HG03139 (cell line): ENCODE results near the gene HAGHL.
"Not testable (repeated sequence)": the region's sequence is repeated elsewhere in the genome, so short reads cannot be mapped to it uniquely, and the experiment has no call there.

Experiments
- ATAC-seq: cut with Tn5 transposase; IDR thresholded peaks from one replicate; pipeline ENCODE4 v1.9.1; 2021; ENCODE audit not compliant: unreplicated experiment

HAGHL gene

DNA sequence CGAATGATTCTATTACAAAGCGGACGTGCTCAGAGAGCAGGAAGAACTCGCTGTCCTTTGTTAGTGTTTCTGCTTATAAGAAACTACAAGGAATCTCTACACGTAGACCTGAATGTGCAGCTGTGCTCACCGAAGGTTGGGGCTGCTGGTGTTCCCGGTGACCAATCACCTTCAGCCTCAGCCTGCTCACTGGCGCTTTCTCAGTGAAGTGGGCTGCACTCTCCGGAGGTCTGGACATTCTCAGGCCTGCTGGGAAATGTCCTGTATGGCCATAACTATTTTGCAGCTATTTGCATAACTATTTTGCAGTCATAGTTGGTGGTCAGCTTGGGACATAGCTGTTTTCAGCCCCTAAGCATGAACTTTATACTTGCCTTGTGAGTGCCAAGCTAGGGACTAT is 23.6 kb downstream of the HAGHL start:
- ATAC-seq: no peak

DNA sequence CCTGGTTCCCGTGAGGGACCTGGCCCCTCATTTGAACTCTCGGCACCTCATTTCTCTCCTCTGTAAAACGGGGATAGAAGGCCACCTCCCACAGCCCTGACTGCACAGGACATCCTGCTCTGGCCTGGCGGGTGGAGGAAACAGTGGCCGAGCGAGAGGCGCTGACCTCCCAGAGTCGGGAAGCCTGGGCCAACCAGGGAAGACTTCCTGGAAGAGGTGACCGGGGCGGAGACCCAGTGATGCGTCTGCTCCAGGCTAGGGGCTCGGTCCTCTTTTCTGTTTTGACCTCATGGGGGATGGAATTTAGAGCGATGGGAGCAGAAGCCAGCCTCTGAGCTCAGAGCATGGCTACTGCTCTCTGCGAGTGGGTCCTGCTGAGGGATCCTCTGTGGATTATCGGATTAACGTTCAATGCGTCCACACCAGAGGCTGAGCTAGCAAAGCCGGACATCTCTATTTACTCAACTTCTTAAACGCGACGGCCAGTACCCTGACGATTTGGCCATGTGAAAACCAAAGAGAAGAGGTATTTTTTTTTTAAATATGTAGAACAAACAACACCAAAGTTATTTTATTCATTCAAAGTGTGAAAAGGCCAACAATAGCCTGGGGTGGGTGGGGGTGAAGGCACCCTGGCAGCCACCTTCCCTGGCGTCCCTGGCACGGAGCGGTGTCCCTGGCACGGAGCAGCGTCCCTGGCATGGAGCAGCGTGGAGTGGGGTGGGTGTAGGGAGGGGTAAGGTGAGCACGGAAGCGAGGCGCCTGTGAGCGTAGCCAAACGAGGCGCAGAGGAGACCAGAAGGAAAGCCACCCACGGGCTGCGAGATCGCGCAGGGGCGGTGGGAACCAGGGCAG is 24.5 kb downstream of the HAGHL start:
- no peak for ATAC-seq

DNA sequence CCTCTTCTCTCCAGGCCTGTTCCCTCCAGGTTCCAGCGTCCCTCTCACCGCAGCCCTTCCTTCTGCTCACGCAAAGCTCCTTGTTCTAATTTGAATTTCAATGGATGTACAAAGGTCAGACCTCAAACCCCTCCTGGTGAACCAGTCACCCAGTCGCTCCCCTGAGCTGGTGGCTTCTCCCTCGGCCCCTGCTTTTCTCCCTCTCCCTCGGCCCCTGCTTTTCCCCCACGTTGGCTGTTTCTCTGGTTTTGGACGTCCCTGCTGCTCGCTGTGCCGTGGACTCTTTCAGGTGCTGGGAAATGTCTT is 25.1 kb downstream of the HAGHL start:
- no peak for ATAC-seq

DNA sequence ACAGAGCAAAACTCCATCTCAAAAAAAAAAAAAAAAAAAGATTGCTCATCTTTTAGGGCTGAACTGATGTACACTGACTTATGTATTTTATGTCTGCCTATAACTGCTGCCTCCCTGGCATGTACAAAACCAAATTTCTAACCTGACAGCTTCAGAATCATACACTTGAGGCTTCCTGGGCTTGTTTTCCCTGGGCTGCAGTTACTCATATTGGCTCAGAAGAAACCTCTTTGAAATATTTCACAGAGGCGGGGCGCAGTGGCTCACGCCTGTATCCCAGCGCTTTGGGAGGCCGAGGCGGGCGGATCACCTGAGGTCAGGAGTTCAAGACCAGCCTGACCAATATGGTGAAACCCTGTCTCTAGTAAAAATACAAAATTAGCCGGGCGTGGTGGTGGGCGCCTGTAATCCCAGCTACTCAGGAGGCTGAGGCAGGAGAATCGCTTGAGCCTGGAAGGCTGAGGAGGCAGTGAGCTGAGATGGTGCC is 27.3 kb downstream of the HAGHL start:
- not testable (repeated sequence) for ATAC-seq

DNA sequence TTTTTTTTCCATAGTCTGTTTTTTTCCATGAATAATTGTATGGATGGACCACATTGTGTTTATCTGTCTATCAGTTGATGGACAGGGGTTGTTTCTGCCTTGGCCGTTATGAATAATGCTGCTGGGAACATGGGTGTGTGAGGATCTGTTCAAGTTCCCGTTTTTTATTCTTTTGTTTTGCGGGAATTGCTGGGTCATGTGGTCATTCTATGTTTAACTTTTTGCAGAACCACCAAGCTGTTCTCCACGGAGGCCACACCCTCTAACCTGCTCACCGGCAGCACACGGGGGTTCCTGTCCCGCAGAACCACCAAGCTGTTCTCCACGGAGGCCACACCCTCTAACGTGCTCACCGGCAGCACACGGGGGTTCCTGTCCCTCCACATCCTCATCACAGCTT is 27.8 kb downstream of the HAGHL start:
- ATAC-seq: no peak

DNA sequence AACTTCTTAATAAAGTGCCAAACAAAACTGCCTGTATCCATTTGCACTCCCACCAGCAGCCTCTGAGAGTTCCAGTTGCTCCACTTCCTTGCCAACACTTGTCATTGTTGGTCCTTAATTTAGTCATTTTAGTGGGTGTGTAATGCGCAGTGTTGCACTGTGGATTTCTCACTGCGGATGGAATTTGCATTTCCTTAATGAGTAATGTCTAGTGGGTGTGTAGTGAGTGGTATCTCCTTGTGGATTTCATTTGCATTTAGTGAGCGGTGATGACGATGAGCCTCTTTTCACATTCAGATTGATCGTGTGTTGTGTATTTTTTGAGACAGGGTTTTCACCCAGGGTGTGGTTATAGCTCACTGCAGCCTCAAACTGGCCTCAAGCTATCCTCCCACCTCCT is 29.5 kb downstream of the HAGHL start:
- ATAC-seq: no peak

DNA sequence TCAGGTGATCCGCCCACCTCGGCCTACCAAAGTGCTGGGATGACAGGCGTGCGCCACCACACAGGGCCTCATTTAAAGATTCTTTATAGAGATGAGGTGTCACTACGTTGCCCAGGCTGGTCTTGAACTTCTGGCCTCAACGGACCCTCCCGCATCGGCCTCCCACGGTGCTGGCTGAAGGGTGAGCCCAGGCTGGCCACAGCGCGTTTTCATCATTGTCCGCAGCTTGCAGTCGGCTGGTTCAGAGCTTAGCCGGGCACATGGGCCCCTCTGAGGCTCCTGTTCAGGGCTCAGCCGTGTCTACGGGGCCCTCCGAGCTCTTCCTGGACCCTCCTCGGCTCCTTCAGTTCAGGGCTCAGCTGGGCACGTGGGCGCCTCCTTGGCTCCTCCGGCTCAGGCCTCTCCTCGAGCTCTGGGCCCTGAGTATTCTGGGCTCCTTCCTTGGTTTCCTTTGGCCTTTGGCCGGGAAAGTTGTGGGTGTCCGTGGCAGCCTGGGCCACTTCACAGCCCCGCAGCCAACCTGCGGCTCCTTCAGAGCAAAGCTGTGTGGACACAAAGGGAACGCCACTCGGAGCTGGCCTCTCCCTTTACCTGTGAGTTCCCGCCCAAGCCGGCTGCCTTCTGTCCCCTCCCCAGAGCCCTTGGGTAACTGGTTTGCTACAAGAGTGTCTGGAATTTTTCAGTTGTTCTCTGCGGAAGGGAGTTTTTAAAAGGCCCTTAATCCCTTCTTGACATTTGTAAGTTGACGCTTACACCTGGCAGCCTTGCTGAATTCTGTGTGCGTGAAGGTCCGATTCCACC is 32.4 kb downstream of the HAGHL start:
- ATAC-seq: no peak

DNA sequence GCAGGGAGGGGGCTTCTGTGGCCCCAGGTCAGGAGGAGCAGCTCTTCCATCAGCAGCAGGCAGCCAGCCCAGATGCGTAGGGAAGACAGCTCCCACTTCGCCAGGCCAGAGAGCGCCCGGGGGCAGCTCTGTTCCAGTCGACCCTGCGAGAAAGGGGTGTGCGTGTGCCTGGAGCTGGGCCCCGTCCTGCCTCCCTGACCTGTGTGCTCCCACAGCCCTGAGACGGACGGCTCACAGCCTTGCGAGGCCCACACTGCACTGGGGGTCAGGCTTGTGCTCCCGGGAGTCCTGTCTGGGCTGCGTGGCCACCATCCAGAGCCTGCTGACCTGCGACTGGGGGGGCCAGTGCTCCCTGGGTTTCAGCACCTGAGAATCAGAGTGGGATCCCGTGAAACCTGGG is 33.2 kb downstream of the HAGHL start:
- ATAC-seq: no peak

DNA sequence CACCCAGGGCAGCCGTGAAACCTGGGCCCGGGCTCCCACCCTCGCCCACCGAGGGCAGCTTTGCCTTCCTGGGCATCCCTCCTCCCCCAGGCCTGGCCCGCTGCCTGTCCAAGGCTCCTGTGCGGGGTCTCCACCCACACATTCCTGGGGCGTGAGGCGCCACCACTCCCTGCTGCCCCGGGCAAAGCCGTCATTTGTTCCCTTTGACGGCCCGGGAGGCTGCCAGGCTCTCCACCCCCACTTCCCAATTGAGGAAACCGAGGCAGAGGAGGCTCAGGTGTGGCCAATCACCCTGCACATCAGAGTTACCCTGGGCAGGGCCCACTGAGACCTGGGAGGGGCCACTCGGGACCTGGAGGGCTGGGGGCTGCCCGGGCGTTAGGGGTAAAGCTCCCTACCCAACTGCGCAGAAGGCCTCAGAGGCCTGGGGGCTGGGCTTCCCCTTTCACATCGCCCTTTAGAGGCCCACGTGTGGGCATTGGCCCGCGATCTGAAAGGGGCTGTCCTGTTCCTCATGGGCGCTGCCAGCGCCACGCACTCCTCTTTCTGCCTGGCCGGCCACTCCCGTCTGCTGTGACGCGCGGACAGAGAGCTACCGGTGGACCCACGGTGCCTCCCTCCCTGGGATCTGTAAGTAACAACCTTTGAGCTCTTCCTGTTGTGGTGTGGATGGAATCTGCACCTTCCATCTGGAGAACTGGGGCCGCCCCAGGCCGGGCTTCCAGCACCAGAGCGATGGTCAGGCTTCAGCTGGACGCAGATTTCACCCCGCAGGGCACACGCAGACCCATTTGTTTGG is 33.8 kb downstream of the HAGHL start, which contains the start of gene MSLN:
MSLN (plus strand) TSS at position 190 of the 799 bp plus-strand sequence. CDS start 1,947 bp downstream, outside the sequence.
- no peak for ATAC-seq

DNA sequence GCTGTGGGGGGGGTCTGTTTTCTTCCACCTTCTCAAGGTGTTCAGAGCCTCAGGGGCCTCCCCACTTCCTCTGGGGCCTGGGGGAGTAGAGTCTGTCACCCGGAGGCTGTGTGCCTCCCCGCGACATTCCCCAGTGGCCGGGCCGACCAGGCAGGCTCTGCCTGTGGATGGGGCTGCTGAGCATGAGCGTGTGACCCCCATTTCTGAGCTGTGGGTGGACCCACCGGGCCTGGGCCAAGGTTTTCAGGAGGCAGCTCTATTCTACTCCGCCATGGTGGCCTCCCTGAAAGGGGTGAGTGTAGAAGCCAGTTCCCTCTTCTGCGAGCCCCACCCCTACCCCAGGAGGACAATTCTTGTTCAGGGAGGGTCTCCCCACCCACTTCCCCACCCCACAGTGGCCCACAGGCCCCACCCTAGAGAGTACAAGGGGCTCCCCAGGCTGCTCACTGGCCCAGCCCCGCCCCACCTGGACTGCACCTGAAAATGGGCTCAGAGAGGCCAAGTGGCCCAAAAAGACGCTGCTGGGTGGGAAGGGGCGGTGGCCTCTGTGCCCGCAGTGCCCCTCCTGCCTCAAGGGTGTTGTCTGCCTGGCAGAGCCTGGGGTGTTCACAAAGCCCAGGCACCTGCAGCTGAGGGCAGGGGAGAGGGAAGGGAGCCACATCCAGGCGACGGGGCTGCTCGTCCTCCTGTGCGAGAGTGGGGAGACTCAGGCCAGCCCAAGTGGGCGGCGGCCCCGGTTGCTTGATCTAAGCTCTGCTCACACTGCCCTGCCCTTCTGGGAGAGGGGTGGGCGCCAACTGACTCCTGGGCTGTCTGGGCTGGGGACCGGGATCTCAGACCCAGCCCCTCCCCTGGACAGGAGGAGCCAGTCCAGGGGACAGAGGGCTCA is 35.0 kb downstream of the HAGHL start:
- no peak for ATAC-seq

DNA sequence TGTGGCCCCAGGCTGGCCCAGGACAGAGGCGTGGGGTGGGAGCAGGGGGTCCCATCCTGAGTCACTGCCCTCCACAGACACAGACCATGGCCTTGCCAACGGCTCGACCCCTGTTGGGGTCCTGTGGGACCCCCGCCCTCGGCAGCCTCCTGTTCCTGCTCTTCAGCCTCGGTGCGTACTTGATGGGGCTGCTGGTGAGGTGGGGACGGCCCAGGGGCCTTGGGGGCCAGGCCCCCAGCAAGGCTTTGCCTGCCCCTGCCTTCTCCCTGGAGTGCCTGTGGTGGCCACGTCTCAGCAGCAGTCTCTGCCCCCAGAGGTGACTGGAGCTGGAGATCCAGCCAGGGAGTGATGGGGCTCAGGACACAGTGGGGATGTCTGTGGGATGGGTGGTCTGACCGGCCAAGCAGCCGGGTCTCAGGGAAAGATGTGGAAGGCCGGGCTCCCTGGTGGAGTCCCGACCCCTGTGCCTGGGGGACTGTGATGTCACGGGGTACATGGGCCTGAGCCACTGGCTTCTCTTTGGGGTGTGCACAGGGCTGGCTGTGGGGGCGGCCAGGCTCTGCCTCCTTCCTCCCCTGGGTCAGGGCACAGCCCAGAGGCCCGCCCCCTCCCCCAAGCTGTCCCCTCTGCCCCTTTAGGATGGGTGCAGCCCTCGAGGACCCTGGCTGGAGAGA is 35.8 kb downstream of the HAGHL start:
- ATAC-seq: no peak

DNA sequence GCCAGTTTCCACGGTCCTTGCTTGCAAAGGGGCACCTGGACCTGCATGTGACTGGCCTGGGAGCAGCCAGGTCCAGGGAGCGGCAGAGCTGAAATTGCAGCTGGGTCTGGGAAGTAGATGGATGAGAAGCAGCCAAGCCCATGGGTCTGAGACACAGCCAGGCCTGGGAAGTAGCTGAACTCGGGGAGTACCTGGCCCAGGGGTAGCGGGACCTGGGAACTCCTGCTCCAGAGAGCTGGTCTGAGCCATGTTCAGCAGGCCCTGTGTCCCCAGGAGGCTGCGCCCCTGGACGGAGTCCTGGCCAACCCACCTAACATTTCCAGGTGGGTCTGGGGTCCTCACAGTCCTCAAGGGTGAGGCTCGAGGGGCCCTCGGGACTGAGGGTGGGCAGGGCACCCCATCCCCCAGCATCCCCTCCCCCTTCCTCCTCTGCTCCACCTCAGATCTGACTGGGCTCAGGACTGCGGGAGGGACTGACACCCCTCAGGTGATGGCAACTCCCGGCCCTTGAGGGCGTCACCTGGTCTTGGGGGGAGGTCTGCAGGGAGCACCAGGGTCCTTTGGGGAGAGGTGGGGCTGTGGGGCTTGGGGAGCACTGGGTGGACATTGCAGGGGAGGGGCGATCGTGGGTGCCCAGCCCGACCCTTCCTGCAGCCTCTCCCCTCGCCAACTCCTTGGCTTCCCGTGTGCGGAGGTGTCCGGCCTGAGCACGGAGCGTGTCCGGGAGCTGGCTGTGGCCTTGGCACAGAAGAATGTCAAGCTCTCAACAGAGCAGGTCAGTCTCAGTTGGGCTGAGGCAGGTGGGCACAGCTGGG is 36.7 kb downstream of the HAGHL start:
- ATAC-seq: no peak

DNA sequence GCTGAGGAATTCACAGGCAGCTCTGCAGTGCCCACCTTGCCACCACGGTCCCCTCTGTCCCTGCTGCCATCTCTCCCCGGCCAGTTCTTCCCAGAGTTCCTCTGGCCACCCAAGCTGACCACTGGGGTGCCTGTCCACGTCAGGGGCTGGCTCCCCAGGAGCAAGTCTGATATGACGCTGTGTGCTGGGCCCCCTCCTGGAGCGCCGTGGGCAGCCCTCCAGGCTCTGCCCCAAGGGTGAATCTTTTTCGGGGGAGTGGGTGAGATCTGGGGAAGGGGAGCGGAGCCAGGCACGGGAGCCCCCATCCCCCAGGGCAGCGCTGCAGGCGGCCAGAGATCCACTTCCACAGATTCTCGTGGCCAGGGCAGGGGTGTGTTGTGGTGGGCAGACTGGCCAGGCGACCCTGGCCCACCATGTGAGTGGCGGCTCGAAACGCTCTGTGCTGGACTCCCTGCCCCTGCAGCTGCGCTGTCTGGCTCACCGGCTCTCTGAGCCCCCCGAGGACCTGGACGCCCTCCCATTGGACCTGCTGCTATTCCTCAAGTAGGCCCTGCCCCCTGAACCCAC is 37.4 kb downstream of the HAGHL start:
- no peak for ATAC-seq

DNA sequence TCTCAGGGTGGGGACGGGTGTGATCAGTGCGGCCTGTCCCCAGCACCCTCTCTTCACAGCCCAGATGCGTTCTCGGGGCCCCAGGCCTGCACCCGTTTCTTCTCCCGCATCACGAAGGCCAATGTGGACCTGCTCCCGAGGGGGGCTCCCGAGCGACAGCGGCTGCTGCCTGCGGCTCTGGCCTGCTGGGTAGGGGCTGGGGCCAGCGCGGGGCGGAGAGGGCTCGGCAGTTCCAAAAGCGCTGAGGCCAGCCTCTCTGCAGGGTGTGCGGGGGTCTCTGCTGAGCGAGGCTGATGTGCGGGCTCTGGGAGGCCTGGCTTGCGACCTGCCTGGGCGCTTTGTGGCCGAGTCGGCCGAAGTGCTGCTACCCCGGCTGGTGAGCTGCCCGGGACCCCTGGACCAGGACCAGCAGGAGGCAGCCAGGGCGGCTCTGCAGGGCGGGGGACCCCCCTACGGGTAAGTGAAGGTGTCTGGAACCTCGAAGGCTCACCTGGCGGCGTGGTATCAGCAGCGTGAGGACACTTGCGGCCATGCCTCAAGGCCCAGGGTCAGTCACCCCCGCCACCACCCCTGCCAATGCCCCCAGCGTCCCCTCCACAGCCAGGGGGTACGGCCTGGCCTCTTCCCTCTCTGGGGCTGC is 38.1 kb downstream of the HAGHL start:
- no peak for ATAC-seq

DNA sequence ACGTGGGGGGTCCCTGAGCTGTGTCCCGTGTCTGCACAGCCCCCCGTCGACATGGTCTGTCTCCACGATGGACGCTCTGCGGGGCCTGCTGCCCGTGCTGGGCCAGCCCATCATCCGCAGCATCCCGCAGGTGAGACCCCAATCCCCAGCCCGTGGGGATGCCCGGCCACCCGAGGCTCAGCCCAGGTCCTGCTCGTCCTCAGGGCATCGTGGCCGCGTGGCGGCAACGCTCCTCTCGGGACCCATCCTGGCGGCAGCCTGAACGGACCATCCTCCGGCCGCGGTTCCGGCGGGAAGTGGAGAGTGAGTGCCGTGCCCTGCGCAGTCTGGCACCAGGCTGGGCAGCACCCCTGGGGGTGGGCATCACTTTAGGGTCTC is 38.6 kb downstream of the HAGHL start:
- no peak for ATAC-seq

DNA sequence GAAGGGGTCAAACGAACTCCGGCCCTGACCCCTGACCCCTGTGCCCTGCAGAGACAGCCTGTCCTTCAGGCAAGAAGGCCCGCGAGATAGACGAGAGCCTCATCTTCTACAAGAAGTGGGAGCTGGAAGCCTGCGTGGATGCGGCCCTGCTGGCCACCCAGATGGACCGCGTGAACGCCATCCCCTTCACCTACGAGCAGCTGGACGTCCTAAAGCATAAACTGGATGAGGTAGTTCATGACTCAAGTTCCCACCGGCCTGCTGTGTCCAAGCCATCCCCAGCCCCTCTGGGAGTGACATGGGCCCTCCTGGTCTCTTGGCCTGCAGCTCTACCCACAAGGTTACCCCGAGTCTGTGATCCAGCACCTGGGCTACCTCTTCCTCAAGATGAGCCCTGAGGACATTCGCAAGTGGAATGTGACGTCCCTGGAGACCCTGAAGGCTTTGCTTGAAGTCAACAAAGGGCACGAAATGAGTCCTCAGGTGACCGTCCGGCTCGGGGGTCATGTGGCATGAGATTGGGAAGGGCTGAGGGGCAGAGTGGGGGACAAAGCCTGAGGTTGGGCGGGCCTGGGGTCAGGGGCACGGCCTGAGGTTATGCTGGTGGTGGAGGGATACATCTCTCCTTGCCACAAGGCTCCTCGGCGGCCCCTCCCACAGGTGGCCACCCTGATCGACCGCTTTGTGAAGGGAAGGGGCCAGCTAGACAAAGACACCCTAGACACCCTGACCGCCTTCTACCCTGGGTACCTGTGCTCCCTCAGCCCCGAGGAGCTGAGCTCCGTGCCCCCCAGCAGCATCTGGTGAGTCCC is 39.3 kb downstream of the HAGHL start:
- no peak for ATAC-seq
